Upper lobe of left lung (tissue), 4 donors: ENCODE measurements around the gene SVOP.

ENCODE experiments used
- EP300 ChIP-seq, 4 donors: sonication (generic); formaldehyde crosslinking; IDR thresholded peaks; one replicate each; pipeline ENCODE4 v1.5.1; 2017; ENCODE audit warnings: antibody characterized with exemption in 4 of 4, control low read depth in 2 of 4
- POLR2A ChIP-seq, 4 donors: fragments of 450-650 bp; IDR thresholded peaks; one replicate each; pipeline ENCODE4 v1.5.1; 2016 to 2017; ENCODE audit warnings: antibody characterized with exemption in 4 of 4, mild to moderate bottlenecking in 2 of 4
- TF ChIP-seq, protein P1 (sequence below), 6 experiments: fragments of 450-650 bp in 4 of 6; fragments of 200-600 bp in 2 of 6; sonication (generic) in 2 of 6; IDR thresholded peaks; one replicate each; pipeline ENCODE4 v1.5.1; 2016 to 2019; ENCODE audit warnings: antibody characterized with exemption in 6 of 6

GRCh38 chr12:108890208-108890607 is 130.7 kb downstream of the SVOP start:
- TF ChIP-seq, protein P1, sequence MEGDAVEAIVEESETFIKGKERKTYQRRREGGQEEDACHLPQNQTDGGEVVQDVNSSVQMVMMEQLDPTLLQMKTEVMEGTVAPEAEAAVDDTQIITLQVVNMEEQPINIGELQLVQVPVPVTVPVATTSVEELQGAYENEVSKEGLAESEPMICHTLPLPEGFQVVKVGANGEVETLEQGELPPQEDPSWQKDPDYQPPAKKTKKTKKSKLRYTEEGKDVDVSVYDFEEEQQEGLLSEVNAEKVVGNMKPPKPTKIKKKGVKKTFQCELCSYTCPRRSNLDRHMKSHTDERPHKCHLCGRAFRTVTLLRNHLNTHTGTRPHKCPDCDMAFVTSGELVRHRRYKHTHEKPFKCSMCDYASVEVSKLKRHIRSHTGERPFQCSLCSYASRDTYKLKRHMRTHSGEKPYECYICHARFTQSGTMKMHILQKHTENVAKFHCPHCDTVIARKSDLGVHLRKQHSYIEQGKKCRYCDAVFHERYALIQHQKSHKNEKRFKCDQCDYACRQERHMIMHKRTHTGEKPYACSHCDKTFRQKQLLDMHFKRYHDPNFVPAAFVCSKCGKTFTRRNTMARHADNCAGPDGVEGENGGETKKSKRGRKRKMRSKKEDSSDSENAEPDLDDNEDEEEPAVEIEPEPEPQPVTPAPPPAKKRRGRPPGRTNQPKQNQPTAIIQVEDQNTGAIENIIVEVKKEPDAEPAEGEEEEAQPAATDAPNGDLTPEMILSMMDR (IDR thresholded peaks at IDR 0.05) = no peak
- no peak for TF ChIP-seq POLR2A (IDR thresholded peaks at IDR 0.05)
- TF ChIP-seq EP300 (IDR thresholded peaks at IDR 0.05) = no peak
